ENCODE data around the gene BBS2.

The BBS2 gene

GRCh38 chr16:56475201-56475600 lies 44.6 kb downstream of the BBS2 start:
- no peak for DNase-seq

GRCh38 chr16:56470666-56471065 lies 49.2 kb downstream of the BBS2 start:
- DNase-seq = no peak

GRCh38 chr16:56470232-56470631 lies 49.6 kb downstream of the BBS2 start:
- DNase-seq = no peak

- DNase-seq = no peak
Measured at GRCh38 chr16:56469748-56470147, 50.1 kb downstream of the BBS2 start.

GRCh38 chr16:56468800-56469199 lies 51.0 kb downstream of the BBS2 start:
- DNase-seq = no peak

GRCh38 chr16:56466344-56466743 lies 53.5 kb downstream of the BBS2 start:
- DNase-seq = no peak

- DNase-seq = no peak
Measured at GRCh38 chr16:56463153-56463552, 56.7 kb downstream of the BBS2 start.

- DNase-seq = no peak
Measured at GRCh38 chr16:56462064-56462796, 57.6 kb downstream of the BBS2 start.

GRCh38 chr16:56460101-56460500 lies 59.7 kb downstream of the BBS2 start:
- no peak for DNase-seq

GRCh38 chr16:56457927-56458470 lies 61.8 kb downstream of the BBS2 start:
- no peak for DNase-seq

GRCh38 chr16:56451753-56452689 lies 67.8 kb downstream of the BBS2 start:
- peak; percentile 41 for DNase-seq

GRCh38 chr16:56450986-56451752 lies 68.7 kb downstream of the BBS2 start, which contains the start of the genes NUDT21 and OGFOD1:
NUDT21 (minus strand) TSS chr16:56451332; CDS start chr16:56451202, 130 bp downstream.
OGFOD1 (plus strand) TSS chr16:56451554; CDS start chr16:56451613, 59 bp downstream.
- peak; percentile 100 for DNase-seq

GRCh38 chr16:56450275-56450985 lies 69.4 kb downstream of the BBS2 start:
- DNase-seq = no peak

GRCh38 chr16:56448005-56448404 lies 71.8 kb downstream of the BBS2 start:
- DNase-seq = no peak

- DNase-seq = no peak
Measured at GRCh38 chr16:56447286-56447685, 72.5 kb downstream of the BBS2 start.

- no peak for DNase-seq
Measured at GRCh38 chr16:56438038-56438437, 81.8 kb downstream of the BBS2 start.

GRCh38 chr16:56436258-56436657 lies 83.6 kb downstream of the BBS2 start:
- no peak for DNase-seq
